Measurements from ENCODE around the gene ACTN1.
A peak's percentile ranks its signal among the peaks of the same experiment; 100 is the strongest.

The ACTN1 gene

GRCh38 chr14:68941820-68942219 is 37.3 kb downstream of the ACTN1 start:
- H3K4me1 ChIP-seq (ENCODE audit: insufficient read depth, poor library complexity, severe bottlenecking): peaks cover 96% of the 10 kb centered on the region
- H3K27ac ChIP-seq (ENCODE audit: poor library complexity, severe bottlenecking): peak overlapping the region; percentile 98
- no peaks in the 10 kb centered on the region for H3K27me3 ChIP-seq (ENCODE audit: insufficient read depth, poor library complexity, severe bottlenecking)
- no peak overlapping the region for H3K4me3 ChIP-seq (ENCODE audit: severe bottlenecking)
- TF ChIP-seq CTCF (IDR thresholded peaks at IDR 0.05; ENCODE audit: poor library complexity, severe bottlenecking): peak; percentile 88
- ATAC-seq (ENCODE audit: low read depth): peak; percentile 63
- H3K36me3 ChIP-seq (ENCODE audit: low read depth): peaks cover 70% of the 10 kb centered on the region
- peak; percentile 98 for DNase-seq (ENCODE audit: low spot score)
- H3K9me3 ChIP-seq (ENCODE audit: severe bottlenecking): no peaks in the 10 kb centered on the region

DNA sequence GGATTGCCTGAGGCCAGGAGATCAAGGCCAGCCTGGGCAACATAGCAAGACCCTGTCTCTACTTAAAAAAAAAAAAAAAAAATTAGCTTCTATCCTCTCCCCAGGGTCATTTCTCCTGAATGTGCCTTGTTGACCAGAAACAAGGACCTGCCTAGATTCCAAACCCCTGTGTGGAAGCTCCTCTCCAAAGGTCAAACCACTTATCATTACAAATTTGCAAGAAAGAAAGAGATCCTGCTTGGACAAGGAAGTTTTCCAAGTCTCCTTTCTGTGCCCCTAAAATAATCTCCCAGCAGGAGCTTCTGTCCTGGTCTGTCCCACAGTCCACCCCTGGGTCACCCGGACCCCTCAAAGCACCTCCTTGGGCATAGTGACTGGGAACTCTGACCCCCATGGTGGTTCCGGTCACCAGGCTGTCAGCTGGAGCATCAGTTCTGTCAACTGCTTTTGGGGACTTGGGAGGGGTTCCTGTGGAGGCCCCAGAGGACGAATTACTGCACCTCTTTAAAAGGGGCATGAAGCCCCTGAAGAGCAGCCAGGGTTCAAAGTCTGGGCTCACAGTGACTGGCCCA is 38.4 kb downstream of the ACTN1 start:
- no peaks in the 10 kb centered on the region for H3K9me3 ChIP-seq (ENCODE audit: severe bottlenecking)
- no peak overlapping the region for H3K4me3 ChIP-seq (ENCODE audit: severe bottlenecking)
- peaks cover 73% of the 10 kb centered on the region for H3K36me3 ChIP-seq (ENCODE audit: low read depth)
- TF ChIP-seq CTCF (IDR thresholded peaks at IDR 0.05; ENCODE audit: poor library complexity, severe bottlenecking): no peak
- DNase-seq (ENCODE audit: low spot score) (no peak), ATAC-seq (ENCODE audit: low read depth) (no peak)
- H3K4me1 ChIP-seq (ENCODE audit: insufficient read depth, poor library complexity, severe bottlenecking): peaks cover 94% of the 10 kb centered on the region
- H3K27ac ChIP-seq (ENCODE audit: poor library complexity, severe bottlenecking): peak overlapping the region; percentile 98
- H3K27me3 ChIP-seq (ENCODE audit: insufficient read depth, poor library complexity, severe bottlenecking): no peaks in the 10 kb centered on the region

DNA sequence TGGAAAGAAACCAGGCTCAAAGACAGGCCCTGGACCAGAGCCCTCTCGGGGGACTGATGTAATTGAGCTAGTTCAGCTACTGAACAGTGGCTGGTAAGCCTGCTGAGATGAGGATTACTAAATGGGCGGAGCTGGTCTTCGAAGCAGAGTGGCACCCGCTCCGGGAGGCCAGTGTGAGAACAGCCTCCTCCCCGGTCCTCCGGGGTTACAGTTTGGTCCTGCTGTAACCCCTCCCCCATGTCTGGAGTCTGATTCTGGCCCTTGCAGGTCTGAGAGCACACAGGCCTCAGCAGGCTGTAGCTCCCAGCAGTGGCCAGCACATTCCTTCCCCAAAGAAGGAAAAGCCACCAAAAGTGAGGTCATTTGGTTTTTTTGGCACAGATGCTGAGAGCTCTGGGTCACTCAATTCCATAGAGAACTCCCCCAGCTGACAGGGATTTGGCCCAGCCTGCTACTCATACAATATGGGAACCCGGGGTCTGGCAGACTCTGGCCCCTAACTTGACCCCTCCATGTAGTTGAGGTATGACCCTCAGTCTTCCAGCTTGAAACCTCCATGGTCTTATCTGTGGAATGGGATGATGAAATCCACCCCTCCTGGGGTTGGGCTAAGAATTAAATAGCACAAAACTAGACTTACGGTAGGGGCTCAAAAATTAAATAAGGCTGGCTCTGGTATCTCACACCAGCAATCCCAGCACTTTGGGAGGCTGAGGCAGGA is 39.0 kb downstream of the ACTN1 start:
- no peak for TF ChIP-seq CTCF (IDR thresholded peaks at IDR 0.05; ENCODE audit: poor library complexity, severe bottlenecking)
- Histone ChIP-seq H3K36me3 (ENCODE audit: low read depth) (peaks cover 70% of the 10 kb centered on the region), H3K27ac (ENCODE audit: poor library complexity, severe bottlenecking) (peak overlapping the region; percentile 98), H3K27me3 (ENCODE audit: insufficient read depth, poor library complexity, severe bottlenecking) (no peaks in the 10 kb centered on the region), H3K4me1 (ENCODE audit: insufficient read depth, poor library complexity, severe bottlenecking) (peaks cover 90% of the 10 kb centered on the region), H3K9me3 (ENCODE audit: severe bottlenecking) (no peaks in the 10 kb centered on the region), H3K4me3 (ENCODE audit: severe bottlenecking) (no peak overlapping the region)
- ATAC-seq (ENCODE audit: low read depth): peak; percentile 71
- DNase-seq (ENCODE audit: low spot score): peak; percentile 94

GRCh38 chr14:68939181-68939892 is 39.8 kb downstream of the ACTN1 start:
- Histone ChIP-seq H3K9me3 (ENCODE audit: severe bottlenecking) (no peaks in the 10 kb centered on the region), H3K27me3 (ENCODE audit: insufficient read depth, poor library complexity, severe bottlenecking) (no peaks in the 10 kb centered on the region), H3K36me3 (ENCODE audit: low read depth) (peaks cover 77% of the 10 kb centered on the region), H3K4me3 (ENCODE audit: severe bottlenecking) (no peak overlapping the region), H3K27ac (ENCODE audit: poor library complexity, severe bottlenecking) (peak overlapping the region; percentile 98), H3K4me1 (ENCODE audit: insufficient read depth, poor library complexity, severe bottlenecking) (peaks cover 83% of the 10 kb centered on the region)
- no peak for TF ChIP-seq CTCF (IDR thresholded peaks at IDR 0.05; ENCODE audit: poor library complexity, severe bottlenecking)
- DNase-seq (ENCODE audit: low spot score): no peak
- no peak for ATAC-seq (ENCODE audit: low read depth)
